Measurements from ENCODE around the gene GOLGA7B.

GOLGA7B gene

GRCh38 chr10:97915346-97916131 is 65.9 kb downstream of the GOLGA7B start:
- FAIRE-seq (no peak), DNase-seq (ENCODE audit: insufficient read length, low spot score) (no peak)

GRCh38 chr10:97916586-97916985 is 66.9 kb downstream of the GOLGA7B start:
- no peak for FAIRE-seq
- DNase-seq (ENCODE audit: insufficient read length, low spot score): no peak

- DNase-seq (ENCODE audit: insufficient read length, low spot score): no peak
- no peak for FAIRE-seq
Observed at GRCh38 chr10:97919012-97919411, 69.4 kb downstream of the GOLGA7B start.

- FAIRE-seq (no peak), DNase-seq (ENCODE audit: insufficient read length, low spot score) (no peak)
Observed at GRCh38 chr10:97920865-97921264, 71.2 kb downstream of the GOLGA7B start.
